ENCODE data around the gene HUWE1. TPM values are rescaled to one million over a fixed set of nuclear protein-coding genes. Genes with fewer than 3 reads are reported as not detected.
"Not testable (repeated sequence)": the region's sequence is repeated elsewhere in the genome, so short reads cannot be mapped to it uniquely, and the experiment has no call there.

Gene HUWE1
- total RNA-seq, 4 donors from 2014 or later, result 76.6 to 112 (median 101) TPM

GRCh38 chrX:53724872-53725271 lies 38.4 kb upstream of the HUWE1 start:
- Histone ChIP-seq H3K4me3 (no peak overlapping the region), H3K4me1 (peaks cover 0 to 3% (median 0%) of the 10 kb centered on the region in 3 donors), H3K27ac (no peak overlapping the region), H3K36me3 (no peaks in the 10 kb centered on the region), H3K27me3 (no peaks in the 10 kb centered on the region), H3K9me3 (no peaks in the 10 kb centered on the region)
- no peak for TF ChIP-seq POLR2A (IDR thresholded peaks at IDR 0.05)
- TF ChIP-seq, protein P1, sequence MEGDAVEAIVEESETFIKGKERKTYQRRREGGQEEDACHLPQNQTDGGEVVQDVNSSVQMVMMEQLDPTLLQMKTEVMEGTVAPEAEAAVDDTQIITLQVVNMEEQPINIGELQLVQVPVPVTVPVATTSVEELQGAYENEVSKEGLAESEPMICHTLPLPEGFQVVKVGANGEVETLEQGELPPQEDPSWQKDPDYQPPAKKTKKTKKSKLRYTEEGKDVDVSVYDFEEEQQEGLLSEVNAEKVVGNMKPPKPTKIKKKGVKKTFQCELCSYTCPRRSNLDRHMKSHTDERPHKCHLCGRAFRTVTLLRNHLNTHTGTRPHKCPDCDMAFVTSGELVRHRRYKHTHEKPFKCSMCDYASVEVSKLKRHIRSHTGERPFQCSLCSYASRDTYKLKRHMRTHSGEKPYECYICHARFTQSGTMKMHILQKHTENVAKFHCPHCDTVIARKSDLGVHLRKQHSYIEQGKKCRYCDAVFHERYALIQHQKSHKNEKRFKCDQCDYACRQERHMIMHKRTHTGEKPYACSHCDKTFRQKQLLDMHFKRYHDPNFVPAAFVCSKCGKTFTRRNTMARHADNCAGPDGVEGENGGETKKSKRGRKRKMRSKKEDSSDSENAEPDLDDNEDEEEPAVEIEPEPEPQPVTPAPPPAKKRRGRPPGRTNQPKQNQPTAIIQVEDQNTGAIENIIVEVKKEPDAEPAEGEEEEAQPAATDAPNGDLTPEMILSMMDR (IDR thresholded peaks at IDR 0.05), result no peak
- DNase-seq, result no peak
- intact Hi-C loops (cut with DNase I), result no loop called here
- WGBS, 2 donors, result 20% methylated on average over 1 of the region's 5 CpGs; no CpG with 5 or more reads in 1 of the 2 donors

- H3K27me3 ChIP-seq, result no peaks in the 10 kb centered on the region
- TF ChIP-seq POLR2A (IDR thresholded peaks at IDR 0.05), result no peak
- TF ChIP-seq, protein P1 (IDR thresholded peaks at IDR 0.05), result no peak
- no peak overlapping the region for H3K4me3 ChIP-seq
- intact Hi-C loops (cut with DNase I), result no loop called here
- H3K4me1 ChIP-seq, result peaks cover 0 to 3% (median 0%) of the 10 kb centered on the region in 3 donors
- no peak for DNase-seq
- no peak overlapping the region for H3K27ac ChIP-seq
- no peaks in the 10 kb centered on the region for H3K36me3 ChIP-seq
- no peaks in the 10 kb centered on the region for H3K9me3 ChIP-seq
- 76 to 100% methylated on average over 1 to 4 of the region's 4 CpGs for WGBS, 2 donors
These were observed 36.9 kb upstream of the HUWE1 start for GRCh38 chrX:53723381-53723780.

DNA sequence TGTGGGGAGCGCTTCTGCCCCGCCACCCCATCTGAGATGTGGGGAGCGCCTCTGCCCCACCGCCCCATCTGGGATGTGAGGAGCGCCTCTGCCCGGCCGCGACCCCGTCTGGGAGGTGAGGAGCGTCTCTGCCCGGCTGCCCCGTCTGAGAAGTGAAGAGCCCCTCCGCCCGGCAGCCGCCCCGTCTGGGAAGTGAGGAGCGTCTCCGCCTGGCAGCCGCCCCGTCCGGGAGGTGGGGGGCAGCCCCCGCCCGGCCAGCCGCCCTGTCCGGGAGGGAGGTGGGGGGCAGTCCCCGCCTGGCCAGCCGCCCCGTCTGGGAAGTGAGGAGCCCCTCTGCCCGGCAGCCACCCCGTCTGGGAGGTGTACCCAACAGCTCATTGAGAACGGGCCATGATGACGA lies 35.1 kb upstream of the HUWE1 start:
- H3K36me3 ChIP-seq; DNase-seq; H3K4me3 ChIP-seq; H3K27me3 ChIP-seq; H3K9me3 ChIP-seq; H3K27ac ChIP-seq; intact Hi-C loops (cut with DNase I); H3K4me1 ChIP-seq: not testable (repeated sequence)
- no CpG with 5 or more reads among the region's 32 CpGs for WGBS, 2 donors

DNA sequence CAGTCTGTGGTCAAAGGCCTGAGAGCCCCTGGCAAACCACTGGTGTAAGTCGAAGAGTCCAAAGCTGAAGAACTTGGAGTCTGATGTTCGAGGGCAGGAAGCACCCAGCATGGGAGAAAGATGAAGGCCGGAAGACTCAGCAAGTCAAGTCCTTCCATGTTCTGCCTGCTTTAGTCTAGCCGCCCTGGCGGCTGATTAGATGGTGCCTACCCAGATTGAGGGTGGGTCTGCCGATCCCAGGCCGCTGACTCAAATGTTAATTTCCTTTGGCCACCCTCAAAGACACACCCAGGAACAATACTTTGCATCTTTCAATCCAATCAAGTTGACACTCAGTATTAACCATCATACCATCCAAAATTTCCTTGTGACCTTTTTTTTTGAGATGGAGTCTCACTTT lies 33.1 kb upstream of the HUWE1 start:
- not testable (repeated sequence) for H3K4me3 ChIP-seq, H3K27me3 ChIP-seq
- WGBS, 2 donors, result 80% methylated on average over 7 of the region's 7 CpGs; no CpG with 5 or more reads in 1 of the 2 donors

DNA sequence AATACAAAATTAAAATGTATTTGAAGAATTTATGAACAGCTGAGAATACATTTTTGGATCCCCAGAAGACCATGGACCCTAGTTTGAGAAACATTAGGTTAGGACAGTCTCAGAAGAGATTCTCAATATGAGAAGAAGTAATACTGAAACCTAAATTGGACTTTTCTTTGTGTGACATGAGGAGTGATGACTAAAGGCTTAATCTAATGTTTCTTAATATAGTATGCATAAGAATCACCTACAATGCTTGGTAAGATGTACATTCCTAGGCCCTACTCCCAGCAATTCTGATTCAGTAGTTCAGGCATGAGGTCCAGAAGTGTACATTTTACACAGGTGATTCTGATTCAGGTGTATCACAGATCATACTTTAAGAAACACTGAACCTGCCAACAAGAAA lies 31.6 kb upstream of the HUWE1 start:
- TF ChIP-seq, protein P1 (IDR thresholded peaks at IDR 0.05), result no peak
- TF ChIP-seq POLR2A (IDR thresholded peaks at IDR 0.05), result no peak
- Histone ChIP-seq H3K36me3 (no peaks in the 10 kb centered on the region), H3K27ac (no peak overlapping the region), H3K4me3 (no peak overlapping the region), H3K9me3 (no peaks in the 10 kb centered on the region), H3K4me1 (peaks cover 3 to 13% (median 5%) of the 10 kb centered on the region in 3 donors), H3K27me3 (no peaks in the 10 kb centered on the region)
- no peak for DNase-seq
- intact Hi-C loops (cut with DNase I), result no loop called here

More for the DNA sequence above, 33.1 kb upstream of the HUWE1 start:
- intact Hi-C loops (cut with DNase I); H3K4me1 ChIP-seq; H3K9me3 ChIP-seq; H3K27ac ChIP-seq; H3K36me3 ChIP-seq; DNase-seq: not testable (repeated sequence)

DNA sequence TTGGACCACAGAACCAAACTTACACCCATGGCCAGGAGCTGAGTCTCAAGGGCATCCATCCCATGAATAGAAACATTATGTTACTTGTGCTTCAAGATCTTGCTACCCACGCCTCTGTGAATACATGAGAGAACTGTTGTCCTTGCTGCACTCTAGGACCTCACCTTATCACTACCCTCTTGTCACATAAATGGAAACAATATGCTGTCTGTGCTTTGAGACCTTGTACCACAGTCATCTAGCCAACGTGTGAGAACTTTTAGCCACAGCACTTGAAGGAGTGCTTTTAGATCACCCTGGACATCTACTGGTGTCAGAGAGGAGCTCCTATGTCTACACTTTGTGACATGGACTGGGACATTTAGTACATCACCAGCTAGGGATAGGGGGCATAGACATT lies 30.7 kb upstream of the HUWE1 start:
- no peak for TF ChIP-seq POLR2A (IDR thresholded peaks at IDR 0.05)
- TF ChIP-seq, protein P1 (IDR thresholded peaks at IDR 0.05), result no peak
- intact Hi-C loops (cut with DNase I), result no loop called here
- Histone ChIP-seq H3K4me3 (no peak overlapping the region), H3K9me3 (no peaks in the 10 kb centered on the region), H3K27me3 (no peaks in the 10 kb centered on the region), H3K36me3 (no peaks in the 10 kb centered on the region), H3K4me1 (peaks cover 3 to 13% (median 5%) of the 10 kb centered on the region in 3 donors), H3K27ac (no peak overlapping the region)
- 60 to 83% methylated on average over 1 to 2 of the region's 2 CpGs for WGBS, 2 donors
- DNase-seq, result no peak
